Raji (cell line): ENCODE measurements around the gene EMC9.

Experiments
- POLR2A ChIP-seq: IDR thresholded peaks from 2 replicates; pipeline ENCODE4 v1.6.1; 2011; ENCODE audit warnings: low read depth, low read length, control low read depth; ENCODE audit not compliant: insufficient read depth

Gene EMC9

GRCh38 chr14:24129410-24129998 is 11.9 kb downstream of the EMC9 start:
- TF ChIP-seq POLR2A: no peak

- no peak for TF ChIP-seq POLR2A
These were observed 13.7 kb downstream of the EMC9 start for GRCh38 chr14:24127673-24128072.

- TF ChIP-seq POLR2A: no peak
These were observed 14.5 kb downstream of the EMC9 start for GRCh38 chr14:24126939-24127338.

GRCh38 chr14:24123424-24124417 is 17.7 kb downstream of the EMC9 start:
- no peak for TF ChIP-seq POLR2A

DNA sequence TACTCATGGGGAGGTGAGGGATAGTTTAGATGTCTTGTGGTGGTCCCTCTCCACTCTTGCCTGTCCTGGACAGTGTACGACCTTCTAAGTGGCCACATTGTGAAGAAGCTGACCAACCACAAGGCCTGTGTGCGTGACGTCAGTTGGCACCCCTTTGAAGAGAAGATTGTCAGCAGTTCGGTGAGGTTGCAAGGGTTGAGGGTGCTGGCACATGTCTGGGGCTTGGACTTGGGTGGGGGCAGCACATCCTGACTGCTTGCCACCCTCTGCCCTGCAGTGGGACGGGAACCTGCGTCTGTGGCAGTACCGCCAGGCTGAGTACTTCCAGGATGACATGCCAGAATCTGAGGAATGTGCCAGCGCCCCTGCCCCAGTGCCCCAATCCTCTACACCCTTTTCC is 18.5 kb downstream of the EMC9 start:
- no peak for TF ChIP-seq POLR2A

DNA sequence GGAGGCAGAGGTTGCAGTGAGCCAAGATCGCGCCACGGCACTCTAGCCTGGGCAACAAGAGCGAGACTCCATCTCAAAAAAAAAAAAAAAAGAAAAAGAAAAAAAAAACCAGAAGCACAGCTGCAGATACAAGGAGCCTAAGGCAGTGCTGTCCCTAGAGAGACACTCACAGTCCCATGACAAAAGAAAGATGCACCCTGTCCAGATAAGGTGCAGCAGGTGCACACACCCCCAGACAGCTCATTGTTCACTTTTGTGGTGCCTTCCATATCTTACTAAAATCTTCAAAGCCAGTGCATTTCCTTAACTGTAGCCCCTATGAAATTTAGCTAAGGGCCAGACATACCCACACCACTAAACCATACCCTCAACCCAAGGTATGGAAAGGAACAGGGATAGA is 19.0 kb downstream of the EMC9 start:
- no peak for TF ChIP-seq POLR2A

GRCh38 chr14:24121210-24121609 is 20.2 kb downstream of the EMC9 start:
- no peak for TF ChIP-seq POLR2A

- no peak for TF ChIP-seq POLR2A
These were observed 21.7 kb downstream of the EMC9 start for GRCh38 chr14:24119691-24120090.

DNA sequence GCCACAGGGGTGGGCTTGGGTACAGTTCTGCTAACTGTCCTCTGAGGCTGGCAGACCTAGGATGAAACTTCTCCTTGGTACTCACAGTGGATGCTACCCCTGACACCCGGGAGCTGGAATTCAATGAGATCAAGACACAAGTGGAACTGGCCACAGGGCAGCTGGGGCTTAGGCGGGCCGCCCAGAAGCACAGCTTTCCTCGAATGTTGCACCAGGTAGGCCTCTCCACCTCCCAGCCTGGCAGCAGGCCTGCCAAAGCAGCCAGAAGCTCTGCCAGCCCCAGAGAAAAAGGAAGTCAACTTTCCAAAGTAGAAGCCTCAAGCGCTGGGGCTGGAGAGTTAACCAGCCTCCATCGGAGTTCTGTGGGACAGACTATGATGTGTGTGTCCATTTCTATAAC is 24.2 kb downstream of the EMC9 start:
- no peak for TF ChIP-seq POLR2A

DNA sequence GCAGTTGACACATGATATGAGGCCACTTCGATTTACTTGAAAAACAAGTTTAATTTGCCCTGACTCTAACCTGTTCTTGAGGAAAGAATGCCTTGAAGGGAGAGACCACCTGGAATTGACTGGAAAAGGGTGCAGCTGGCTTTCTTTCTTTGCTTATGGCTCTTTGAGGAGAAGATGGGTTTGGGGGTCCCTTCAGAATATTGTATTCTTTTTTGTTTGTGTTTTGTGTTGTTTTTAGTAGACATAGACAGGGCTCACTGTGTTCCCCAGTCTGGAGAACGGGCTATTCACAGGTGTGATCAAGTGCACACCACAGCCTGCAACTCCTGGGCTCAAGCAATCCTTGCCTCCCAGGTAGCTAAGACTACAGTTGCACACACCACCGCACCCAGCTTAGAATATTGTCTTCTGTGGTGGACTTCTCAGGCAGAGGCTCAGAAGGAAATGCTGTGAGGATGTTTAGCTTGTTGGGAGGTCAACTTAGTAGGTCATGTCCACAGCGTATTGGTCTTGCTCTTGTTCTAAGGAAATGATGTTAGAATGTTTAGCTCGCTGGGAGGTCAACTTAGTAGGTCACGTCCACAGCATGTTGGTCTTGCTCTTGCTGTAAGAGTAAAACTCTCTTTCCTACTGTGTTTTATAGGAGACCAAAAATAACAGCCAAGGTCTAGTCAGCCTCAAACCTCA is 25.1 kb downstream of the EMC9 start:
- TF ChIP-seq POLR2A: no peak

DNA sequence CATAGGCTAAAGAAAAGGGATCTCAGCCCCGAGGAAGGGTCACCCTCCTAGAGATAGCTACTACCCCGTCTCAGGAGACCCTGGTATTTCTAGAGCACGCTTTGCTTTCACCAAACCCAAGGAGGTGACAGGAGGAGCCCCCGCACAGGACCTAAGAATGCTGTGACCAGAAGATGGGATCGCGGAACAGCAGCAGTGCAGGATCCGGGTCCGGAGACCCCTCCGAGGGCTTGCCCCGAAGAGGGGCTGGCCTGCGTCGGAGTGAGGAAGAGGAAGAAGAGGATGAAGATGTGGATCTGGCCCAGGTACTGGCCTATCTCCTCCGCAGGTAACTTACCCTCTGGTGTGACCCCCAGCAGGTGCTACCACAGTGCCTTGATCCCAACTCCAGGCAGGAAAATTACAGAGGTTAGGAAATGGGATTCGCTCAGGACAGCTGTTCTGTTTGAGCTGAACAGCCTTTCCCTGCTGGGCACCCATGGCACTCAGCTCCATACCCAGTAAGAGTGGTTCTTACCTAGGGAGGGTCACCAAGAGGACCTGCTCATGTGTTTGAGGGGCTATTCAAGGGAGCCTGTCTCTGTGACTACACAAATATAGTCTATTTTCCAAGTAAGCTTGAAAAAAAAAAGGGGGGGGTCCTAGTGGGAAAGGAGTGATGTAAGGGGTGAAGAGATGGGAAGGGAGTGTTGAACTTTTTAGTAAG is 25.8 kb downstream of the EMC9 start:
- TF ChIP-seq POLR2A: no peak

- TF ChIP-seq POLR2A: peak; percentile 34
These were observed 26.6 kb downstream of the EMC9 start, which contains the start of the genes DCAF11 and NRL for GRCh38 chr14:24114532-24115421. TSS of gene DCAF11 (plus strand) at chr14:24114777. CDS start at chr14:24115595, 818 bp downstream. TSS of gene NRL (minus strand) at chr14:24114949. CDS start at chr14:24082848, 32,101 bp downstream.

- TF ChIP-seq POLR2A: peak; percentile 82
These were observed 27.4 kb downstream of the EMC9 start for GRCh38 chr14:24113801-24114531.
